ENCODE results near the gene PIGT.

Gene PIGT

GRCh38 chr20:45409521-45410272, 6.2 kb upstream of the PIGT start:
- Histone ChIP-seq H2AFZ (ENCODE audit: insufficient read depth, low read length, poor library complexity) (no peak overlapping the region), H3K79me1 (ENCODE audit: low read length) (peaks cover 6% of the 10 kb centered on the region), H3K14ac (ENCODE audit: low read length) (no peak overlapping the region), H3K79me2 (ENCODE audit: control insufficient read depth, insufficient read depth, low read length, poor library complexity) (peaks cover 9% of the 10 kb centered on the region), H3K9me3 (ENCODE audit: insufficient read depth, low read depth, low read length) (no peaks in the 10 kb centered on the region), H2BK12ac (ENCODE audit: low read length) (no peak overlapping the region), H2AK5ac (ENCODE audit: low read length) (no peak overlapping the region), H3K27me3 (ENCODE audit: insufficient read depth, low read length) (peaks cover 7% of the 10 kb centered on the region), H4K12ac (ENCODE audit: low read depth, low read length) (no peak overlapping the region), H2BK5ac (ENCODE audit: low read depth, low read length, poor library complexity) (no peak overlapping the region), H3K9ac (ENCODE audit: low read length) (no peak overlapping the region), H3K23ac (ENCODE audit: low read length) (no peak overlapping the region), H3K18ac (ENCODE audit: low read length) (no peak overlapping the region), H3K27ac (ENCODE audit: low read depth, low read length) (no peak overlapping the region), H2BK120ac (ENCODE audit: insufficient read depth, low read length, poor library complexity) (no peak overlapping the region), H4K91ac (ENCODE audit: low read depth, low read length) (no peak overlapping the region), H4K8ac (ENCODE audit: low read depth, low read length) (no peak overlapping the region), H3K36me3 (ENCODE audit: control insufficient read depth in 1 of 2, insufficient read depth in 2 of 2, low read length in 2 of 2) (peaks cover 4 to 5% of the 10 kb centered on the region in 2 experiments), H3K4me2 (ENCODE audit: low read length) (no peak overlapping the region), H3K4ac (ENCODE audit: low read depth, low read length) (no peak overlapping the region), H3K4me1 (ENCODE audit: control insufficient read depth in 1 of 2, insufficient read depth in 2 of 2, low read length in 2 of 2) (peaks cover 6 to 15% of the 10 kb centered on the region in 2 experiments), H3K4me3 (ENCODE audit: low read depth, low read length) (no peak overlapping the region)
- no peak for DNase-seq
- no CpG with 5 or more reads among the region's 7 CpGs for WGBS (ENCODE audit: extremely low coverage, insufficient coverage, insufficient read length)

GRCh38 chr20:45410887-45411286, 5.1 kb upstream of the PIGT start:
- no peak overlapping the region for H4K12ac ChIP-seq (ENCODE audit: low read depth, low read length)
- H3K4me3 ChIP-seq (ENCODE audit: low read depth, low read length): no peak overlapping the region
- H3K79me2 ChIP-seq (ENCODE audit: control insufficient read depth, insufficient read depth, low read length, poor library complexity): peaks cover 9% of the 10 kb centered on the region
- no peak overlapping the region for H3K4me2 ChIP-seq (ENCODE audit: low read length)
- H4K91ac ChIP-seq (ENCODE audit: low read depth, low read length): no peak overlapping the region
- peaks cover 5% of the 10 kb centered on the region for H3K27me3 ChIP-seq (ENCODE audit: insufficient read depth, low read length)
- no peak overlapping the region for H3K18ac ChIP-seq (ENCODE audit: low read length)
- H3K27ac ChIP-seq (ENCODE audit: low read depth, low read length): no peak overlapping the region
- H3K14ac ChIP-seq (ENCODE audit: low read length): no peak overlapping the region
- peaks cover 4 to 5% of the 10 kb centered on the region in 2 experiments for H3K36me3 ChIP-seq (ENCODE audit: control insufficient read depth in 1 of 2, insufficient read depth in 2 of 2, low read length in 2 of 2)
- no peak overlapping the region for H2AK5ac ChIP-seq (ENCODE audit: low read length)
- H3K79me1 ChIP-seq (ENCODE audit: low read length): peaks cover 6% of the 10 kb centered on the region
- H2AFZ ChIP-seq (ENCODE audit: insufficient read depth, low read length, poor library complexity): no peak overlapping the region
- no peak overlapping the region for H2BK12ac ChIP-seq (ENCODE audit: low read length)
- H3K23ac ChIP-seq (ENCODE audit: low read length): no peak overlapping the region
- no peaks in the 10 kb centered on the region for H3K9me3 ChIP-seq (ENCODE audit: insufficient read depth, low read depth, low read length)
- no peak overlapping the region for H2BK120ac ChIP-seq (ENCODE audit: insufficient read depth, low read length, poor library complexity)
- H3K4me1 ChIP-seq (ENCODE audit: control insufficient read depth in 1 of 2, insufficient read depth in 2 of 2, low read length in 2 of 2): peaks cover 3 to 10% of the 10 kb centered on the region in 2 experiments
- WGBS (ENCODE audit: extremely low coverage, insufficient coverage, insufficient read length): no CpG with 5 or more reads among the region's 8 CpGs
- no peak overlapping the region for H2BK5ac ChIP-seq (ENCODE audit: low read depth, low read length, poor library complexity)
- H3K4ac ChIP-seq (ENCODE audit: low read depth, low read length): no peak overlapping the region
- DNase-seq: no peak
- H4K8ac ChIP-seq (ENCODE audit: low read depth, low read length): no peak overlapping the region
- no peak overlapping the region for H3K9ac ChIP-seq (ENCODE audit: low read length)

- Histone ChIP-seq H3K27ac (ENCODE audit: low read depth, low read length) (no peak overlapping the region), H3K23ac (ENCODE audit: low read length) (no peak overlapping the region), H3K27me3 (ENCODE audit: insufficient read depth, low read length) (no peaks in the 10 kb centered on the region), H4K91ac (ENCODE audit: low read depth, low read length) (no peak overlapping the region), H3K4me2 (ENCODE audit: low read length) (no peak overlapping the region), H3K4ac (ENCODE audit: low read depth, low read length) (no peak overlapping the region), H3K9ac (ENCODE audit: low read length) (no peak overlapping the region), H2BK12ac (ENCODE audit: low read length) (no peak overlapping the region), H3K4me3 (ENCODE audit: low read depth, low read length) (no peak overlapping the region), H2BK120ac (ENCODE audit: insufficient read depth, low read length, poor library complexity) (no peak overlapping the region), H4K12ac (ENCODE audit: low read depth, low read length) (no peak overlapping the region), H4K8ac (ENCODE audit: low read depth, low read length) (no peak overlapping the region), H2BK5ac (ENCODE audit: low read depth, low read length, poor library complexity) (no peak overlapping the region), H3K4me1 (ENCODE audit: control insufficient read depth in 1 of 2, insufficient read depth in 2 of 2, low read length in 2 of 2) (peaks cover 4% of the 10 kb centered on the region in 2 experiments), H2AFZ (ENCODE audit: insufficient read depth, low read length, poor library complexity) (no peak overlapping the region), H3K79me1 (ENCODE audit: low read length) (peaks cover 3% of the 10 kb centered on the region), H2AK5ac (ENCODE audit: low read length) (no peak overlapping the region), H3K9me3 (ENCODE audit: insufficient read depth, low read depth, low read length) (no peaks in the 10 kb centered on the region), H3K18ac (ENCODE audit: low read length) (no peak overlapping the region), H3K36me3 (ENCODE audit: control insufficient read depth in 1 of 2, insufficient read depth in 2 of 2, low read length in 2 of 2) (peaks cover 4 to 5% of the 10 kb centered on the region in 2 experiments), H3K79me2 (ENCODE audit: control insufficient read depth, insufficient read depth, low read length, poor library complexity) (peaks cover 6% of the 10 kb centered on the region), H3K14ac (ENCODE audit: low read length) (no peak overlapping the region)
- WGBS (ENCODE audit: extremely low coverage, insufficient coverage, insufficient read length): no CpG with 5 or more reads among the region's 5 CpGs
- no peak for DNase-seq
Measured at GRCh38 chr20:45412653-45413052, 3.3 kb upstream of the PIGT start.

GRCh38 chr20:45413479-45413878, 2.5 kb upstream of the PIGT start:
- Histone ChIP-seq H4K8ac (ENCODE audit: low read depth, low read length) (no peak overlapping the region), H2BK120ac (ENCODE audit: insufficient read depth, low read length, poor library complexity) (no peak overlapping the region), H2AK5ac (ENCODE audit: low read length) (no peak overlapping the region), H3K27ac (ENCODE audit: low read depth, low read length) (no peak overlapping the region), H3K4ac (ENCODE audit: low read depth, low read length) (no peak overlapping the region), H2BK5ac (ENCODE audit: low read depth, low read length, poor library complexity) (no peak overlapping the region), H3K9ac (ENCODE audit: low read length) (no peak overlapping the region), H4K91ac (ENCODE audit: low read depth, low read length) (no peak overlapping the region), H3K4me2 (ENCODE audit: low read length) (no peak overlapping the region), H3K36me3 (ENCODE audit: control insufficient read depth in 1 of 2, insufficient read depth in 2 of 2, low read length in 2 of 2) (peaks cover 5 to 7% of the 10 kb centered on the region in 2 experiments), H4K12ac (ENCODE audit: low read depth, low read length) (no peak overlapping the region), H3K23ac (ENCODE audit: low read length) (no peak overlapping the region), H3K14ac (ENCODE audit: low read length) (no peak overlapping the region), H3K4me1 (ENCODE audit: control insufficient read depth in 1 of 2, insufficient read depth in 2 of 2, low read length in 2 of 2) (peaks cover 4% of the 10 kb centered on the region in 2 experiments), H3K79me2 (ENCODE audit: control insufficient read depth, insufficient read depth, low read length, poor library complexity) (peaks cover 6% of the 10 kb centered on the region), H2BK12ac (ENCODE audit: low read length) (no peak overlapping the region), H3K4me3 (ENCODE audit: low read depth, low read length) (no peak overlapping the region), H3K18ac (ENCODE audit: low read length) (no peak overlapping the region), H3K27me3 (ENCODE audit: insufficient read depth, low read length) (no peaks in the 10 kb centered on the region), H3K79me1 (ENCODE audit: low read length) (peaks cover 3% of the 10 kb centered on the region), H2AFZ (ENCODE audit: insufficient read depth, low read length, poor library complexity) (no peak overlapping the region), H3K9me3 (ENCODE audit: insufficient read depth, low read depth, low read length) (no peaks in the 10 kb centered on the region)
- DNase-seq: no peak
- no CpG with 5 or more reads among the region's 3 CpGs for WGBS (ENCODE audit: extremely low coverage, insufficient coverage, insufficient read length)
